Measurements from ENCODE around the gene RERE.

GRCh38 chr1:8664887-8665286 is 152.6 kb downstream of the RERE start:
- TF ChIP-seq, protein P1, sequence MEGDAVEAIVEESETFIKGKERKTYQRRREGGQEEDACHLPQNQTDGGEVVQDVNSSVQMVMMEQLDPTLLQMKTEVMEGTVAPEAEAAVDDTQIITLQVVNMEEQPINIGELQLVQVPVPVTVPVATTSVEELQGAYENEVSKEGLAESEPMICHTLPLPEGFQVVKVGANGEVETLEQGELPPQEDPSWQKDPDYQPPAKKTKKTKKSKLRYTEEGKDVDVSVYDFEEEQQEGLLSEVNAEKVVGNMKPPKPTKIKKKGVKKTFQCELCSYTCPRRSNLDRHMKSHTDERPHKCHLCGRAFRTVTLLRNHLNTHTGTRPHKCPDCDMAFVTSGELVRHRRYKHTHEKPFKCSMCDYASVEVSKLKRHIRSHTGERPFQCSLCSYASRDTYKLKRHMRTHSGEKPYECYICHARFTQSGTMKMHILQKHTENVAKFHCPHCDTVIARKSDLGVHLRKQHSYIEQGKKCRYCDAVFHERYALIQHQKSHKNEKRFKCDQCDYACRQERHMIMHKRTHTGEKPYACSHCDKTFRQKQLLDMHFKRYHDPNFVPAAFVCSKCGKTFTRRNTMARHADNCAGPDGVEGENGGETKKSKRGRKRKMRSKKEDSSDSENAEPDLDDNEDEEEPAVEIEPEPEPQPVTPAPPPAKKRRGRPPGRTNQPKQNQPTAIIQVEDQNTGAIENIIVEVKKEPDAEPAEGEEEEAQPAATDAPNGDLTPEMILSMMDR (conservative IDR thresholded peaks at IDR 0.05 in 1 of 2, IDR thresholded peaks at IDR 0.05 in 1 of 2; ENCODE audit: extremely low read depth in 1 of 2, insufficient read depth in 1 of 2, low read depth in 1 of 2, low read length in 2 of 2), result no peak
- no peak for TF ChIP-seq EZH2 (IDR thresholded peaks at IDR 0.05; ENCODE audit: borderline replicate concordance, low read length)
